Heart left ventricle (tissue), 13 donors: ENCODE results near the gene XRCC3.

Experiments used
- CTCF ChIP-seq, 12 donors: fragments of 200-600 bp; sonication (generic) in 4 of 12; IDR thresholded peaks; one replicate each; pipeline versions ENCODE4 v1.5.0 to v1.8.0; 2018 to 2022; ENCODE audit warnings: antibody characterized with exemption in 12 of 12, mild to moderate bottlenecking in 5 of 12
- POLR2A ChIP-seq, 2 donors: fragments of 450-650 bp; IDR thresholded peaks; one replicate each; pipeline ENCODE4 v1.6.1; 2017; ENCODE audit warnings: antibody characterized with exemption in 2 of 2, mild to moderate bottlenecking in 2 of 2, moderate library complexity in 2 of 2
- donor health status: ischemic (EF 13 %, LVEDD 7.1; RV severe dilation, severe dysfunction).
- donor health status: DM: no; HTN: yes; CAD: no.
- donor health status: DM: no; HTN: no; CAD: no.
- donor health status: ischemic (EF 25% LVEDD 6.9; RV normal size, moderate dysfunction).
- donor health status: ischemic (EF 25% LVEDD 5.7; RV mildly dilated, moderate dysfunction).
- donor health status: ischemic (EF 35%, LVEDD 5.7; RV mildly dilated, moderate dysfunction).
- donor health status: nonischemic (EF 11% LVEDD 7.7; RV severe dilation, severe dysfunction).
- donor health status: DM: yes; HTN: yes; CAD: no.
- donor health status: PGD.
- donor health status: ischemic (EF 29% LVEDD 5.4; RV normal size, mild dysfunction).
- donor health status: nonischemic (EF 23%, LVEDD 6.1; RV moderate dilation, normal function).

GRCh38 chr14:103699901-103700752 lies 15.1 kb downstream of the XRCC3 start:
- TF ChIP-seq CTCF (IDR thresholded peaks at IDR 0.05) (no peak), POLR2A (IDR thresholded peaks at IDR 0.05) (no peak)
